GM18951 (cell line): ENCODE measurements around the gene LTBR.
"Not testable (repeated sequence)": the region's sequence is repeated elsewhere in the genome, so short reads cannot be mapped to it uniquely, and the experiment has no call there.

ENCODE experiments used
- POLR2A ChIP-seq: IDR thresholded peaks from 4 replicates; pipeline ENCODE4 v1.6.1; 2011; ENCODE audit warnings: mild to moderate bottlenecking; ENCODE audit not compliant: insufficient read length, insufficient read depth; ENCODE audit errors: extremely low read depth
- in situ Hi-C: fragments of 300-500 bp; cut with MboI; formaldehyde crosslinking; loops from one replicate; pipeline ENCODE4 v1.12.0; 2022; ENCODE audit warnings: low sequenced_read_pairs, mixed read lengths, inconsistent platforms; ENCODE audit not compliant: unreplicated experiment

LTBR gene

GRCh38 chr12:6383572-6384498 is at the start of gene LTBR:
Gene LTBR (plus strand): TSS chr12:6384162. CDS start chr12:6384359, 197 bp downstream.
- in situ Hi-C loops: no loop called here
- TF ChIP-seq POLR2A: no peak

GRCh38 chr12:6334359-6334758 is 49.6 kb upstream of the LTBR start:
- in situ Hi-C loops: no loop called here
- no peak for TF ChIP-seq POLR2A

GRCh38 chr12:6334940-6335450 is 49.0 kb upstream of the LTBR start:
- in situ Hi-C loops: no loop called here
- TF ChIP-seq POLR2A: no peak

- peak; percentile 48 for TF ChIP-seq POLR2A
- in situ Hi-C loops: no loop called here
Measured at GRCh38 chr12:6335451-6336078, 48.4 kb upstream of the LTBR start.

GRCh38 chr12:6336079-6336888 is 47.7 kb upstream of the LTBR start:
- peak; percentile 34 for TF ChIP-seq POLR2A
- in situ Hi-C loops: no loop called here

GRCh38 chr12:6336889-6337853 is 46.8 kb upstream of the LTBR start:
- in situ Hi-C loops: no loop called here

GRCh38 chr12:6337958-6338433 is 46.0 kb upstream of the LTBR start:
- in situ Hi-C loops: no loop called here

More at GRCh38 chr12:6336889-6337853, 46.8 kb upstream of the LTBR start:
- peak; percentile 44 for TF ChIP-seq POLR2A

GRCh38 chr12:6338536-6338935 is 45.4 kb upstream of the LTBR start:
- in situ Hi-C loops: not testable (repeated sequence)

More at GRCh38 chr12:6337958-6338433, 46.0 kb upstream of the LTBR start:
- no peak for TF ChIP-seq POLR2A

- in situ Hi-C loops: no loop called here
- TF ChIP-seq POLR2A: no peak
Measured at GRCh38 chr12:6338955-6339354, 45.0 kb upstream of the LTBR start.

- in situ Hi-C loops: no loop called here
- no peak for TF ChIP-seq POLR2A
Measured at GRCh38 chr12:6340032-6340638, 43.8 kb upstream of the LTBR start.

- no peak for TF ChIP-seq POLR2A
- in situ Hi-C loops: no loop called here
Measured at GRCh38 chr12:6340745-6341416, 43.1 kb upstream of the LTBR start.
